ENCODE results near the gene NCOA1.
A peak's percentile ranks its signal among the peaks of the same experiment; 100 is the strongest.
"Not testable (repeated sequence)": the region's sequence is repeated elsewhere in the genome, so short reads cannot be mapped to it uniquely, and the experiment has no call there.

Gene NCOA1

GRCh38 chr2:24477229-24477628 lies 13.8 kb upstream of the NCOA1 start:
- no peak for DNase-seq

- no peak for DNase-seq
Observed at GRCh38 chr2:24478243-24478642, 12.8 kb upstream of the NCOA1 start.

- no peak for DNase-seq
Observed at GRCh38 chr2:24480245-24480644, 10.8 kb upstream of the NCOA1 start.

- DNase-seq: no peak
Observed at GRCh38 chr2:24482251-24482971, 8.6 kb upstream of the NCOA1 start.

GRCh38 chr2:24482972-24483300 lies 8.1 kb upstream of the NCOA1 start:
- no peak for DNase-seq

GRCh38 chr2:24484677-24485076 lies 6.4 kb upstream of the NCOA1 start:
- not testable (repeated sequence) for DNase-seq

- no peak for DNase-seq
Observed at GRCh38 chr2:24485197-24485596, 5.9 kb upstream of the NCOA1 start.

- DNase-seq: no peak
Observed at GRCh38 chr2:24486636-24487205, 4.3 kb upstream of the NCOA1 start.

- DNase-seq: no peak
Observed at GRCh38 chr2:24489465-24490180, 1.4 kb upstream of the NCOA1 start.

GRCh38 chr2:24490181-24490689 lies 819 bp upstream of the NCOA1 start:
- DNase-seq: no peak

GRCh38 chr2:24491542-24492420 lies 727 bp downstream of the NCOA1 start:
- peak; percentile 70 for DNase-seq

- no peak for DNase-seq
Observed at GRCh38 chr2:24492421-24493279, 1.6 kb downstream of the NCOA1 start.

GRCh38 chr2:24493713-24494112 lies 2.7 kb downstream of the NCOA1 start:
- peak; percentile 25 for DNase-seq

- no peak for DNase-seq
Observed at GRCh38 chr2:24494410-24494809, 3.4 kb downstream of the NCOA1 start.

- DNase-seq: no peak
Observed at GRCh38 chr2:24495451-24495850, 4.4 kb downstream of the NCOA1 start.

GRCh38 chr2:24496959-24497358 lies 5.9 kb downstream of the NCOA1 start:
- no peak for DNase-seq

GRCh38 chr2:24497685-24498084 lies 6.6 kb downstream of the NCOA1 start:
- DNase-seq: no peak

- DNase-seq: no peak
Observed at GRCh38 chr2:24498121-24498520, 7.1 kb downstream of the NCOA1 start.

- no peak for DNase-seq
Observed at GRCh38 chr2:24501813-24502212, 10.8 kb downstream of the NCOA1 start.

GRCh38 chr2:24505534-24506275 lies 14.7 kb downstream of the NCOA1 start:
- DNase-seq: no peak

GRCh38 chr2:24507549-24507948 lies 16.5 kb downstream of the NCOA1 start:
- DNase-seq: no peak
